HG03097 (cell line): ENCODE data around the gene CPNE9.

Source experiments
- ATAC-seq: cut with Tn5 transposase; IDR thresholded peaks from one replicate; pipeline ENCODE4 v1.9.1; 2021; ENCODE audit not compliant: unreplicated experiment, low FRiP score

Gene CPNE9

DNA sequence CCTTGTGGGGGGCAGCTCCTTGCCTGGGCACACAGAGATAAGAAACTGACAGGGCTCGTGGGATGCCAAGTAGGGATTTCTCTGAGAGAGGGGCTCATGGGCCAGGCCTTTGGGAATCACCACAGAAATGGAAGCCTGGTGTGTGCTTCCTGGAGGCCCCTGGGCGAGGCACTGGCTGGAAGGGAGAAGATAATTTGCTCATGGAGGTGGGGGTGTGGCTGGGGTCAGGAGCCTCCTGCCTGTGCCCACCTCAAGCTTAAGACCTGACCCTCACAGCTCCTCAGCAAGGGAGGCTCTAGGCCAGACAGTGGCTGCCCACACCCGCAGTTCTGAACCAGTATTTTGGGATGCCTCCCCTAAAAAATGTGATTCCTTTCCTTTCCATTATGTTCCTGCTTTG is 16.9 kb upstream of the CPNE9 start:
- ATAC-seq: no peak

DNA sequence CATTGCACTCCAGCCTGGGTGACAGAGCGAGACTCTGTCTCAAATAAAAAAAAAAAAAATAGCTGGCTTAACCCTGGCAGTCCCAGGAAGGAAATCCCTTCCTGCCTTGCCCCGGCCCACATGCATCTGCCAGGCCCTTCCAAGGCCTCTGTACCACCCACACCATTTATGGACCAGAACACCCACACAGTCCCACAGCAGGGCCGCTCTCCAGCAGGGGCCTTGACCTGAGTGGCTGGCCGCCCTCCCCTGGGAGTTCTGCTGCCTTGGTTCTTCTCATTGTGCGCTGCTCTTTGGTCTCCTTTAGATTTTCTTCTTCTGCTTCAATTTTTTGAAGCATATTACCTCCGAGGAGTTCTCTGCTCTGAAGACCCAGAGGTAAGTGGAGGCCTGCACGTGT is 16.1 kb upstream of the CPNE9 start:
- ATAC-seq: no peak

DNA sequence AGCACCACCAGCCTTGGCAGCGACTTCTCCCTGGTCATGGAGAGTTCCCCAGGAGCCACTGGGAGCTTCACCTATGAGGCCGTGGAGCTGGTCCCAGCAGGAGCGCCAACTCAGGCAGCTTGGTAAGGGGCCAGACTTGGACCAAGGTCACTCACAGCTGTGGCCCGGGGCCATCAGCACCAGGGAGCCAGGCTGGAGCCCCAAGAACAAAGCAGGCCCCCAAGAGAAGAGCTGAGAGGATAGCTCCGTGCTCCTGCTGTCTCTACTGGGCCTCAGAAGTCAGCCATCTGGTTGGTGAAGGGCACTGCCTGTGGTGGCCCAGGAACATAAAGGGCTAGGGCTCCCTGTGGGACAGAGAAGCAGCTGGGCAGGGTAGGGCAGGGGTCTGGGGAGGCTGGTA is 14.7 kb upstream of the CPNE9 start:
- no peak for ATAC-seq

DNA sequence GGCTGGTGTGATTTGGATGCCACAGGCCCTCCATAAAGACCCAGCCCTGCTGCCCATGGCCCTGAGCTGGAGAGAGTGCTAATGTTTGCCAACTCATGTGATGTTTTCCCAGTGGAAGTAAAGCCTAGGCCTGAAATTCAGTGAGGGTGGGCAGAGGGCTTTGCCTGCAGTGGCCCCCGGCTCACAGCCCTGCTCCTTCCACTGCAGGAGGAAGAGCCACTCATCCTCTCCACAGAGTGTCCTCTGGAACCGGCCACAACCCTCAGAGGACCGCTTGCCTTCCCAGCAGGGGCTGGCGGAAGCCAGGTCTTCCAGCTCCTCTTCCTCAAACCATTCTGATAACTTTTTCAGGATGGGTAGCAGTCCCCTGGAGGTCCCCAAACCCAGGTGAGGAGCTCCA is 13.9 kb upstream of the CPNE9 start:
- ATAC-seq: no peak

DNA sequence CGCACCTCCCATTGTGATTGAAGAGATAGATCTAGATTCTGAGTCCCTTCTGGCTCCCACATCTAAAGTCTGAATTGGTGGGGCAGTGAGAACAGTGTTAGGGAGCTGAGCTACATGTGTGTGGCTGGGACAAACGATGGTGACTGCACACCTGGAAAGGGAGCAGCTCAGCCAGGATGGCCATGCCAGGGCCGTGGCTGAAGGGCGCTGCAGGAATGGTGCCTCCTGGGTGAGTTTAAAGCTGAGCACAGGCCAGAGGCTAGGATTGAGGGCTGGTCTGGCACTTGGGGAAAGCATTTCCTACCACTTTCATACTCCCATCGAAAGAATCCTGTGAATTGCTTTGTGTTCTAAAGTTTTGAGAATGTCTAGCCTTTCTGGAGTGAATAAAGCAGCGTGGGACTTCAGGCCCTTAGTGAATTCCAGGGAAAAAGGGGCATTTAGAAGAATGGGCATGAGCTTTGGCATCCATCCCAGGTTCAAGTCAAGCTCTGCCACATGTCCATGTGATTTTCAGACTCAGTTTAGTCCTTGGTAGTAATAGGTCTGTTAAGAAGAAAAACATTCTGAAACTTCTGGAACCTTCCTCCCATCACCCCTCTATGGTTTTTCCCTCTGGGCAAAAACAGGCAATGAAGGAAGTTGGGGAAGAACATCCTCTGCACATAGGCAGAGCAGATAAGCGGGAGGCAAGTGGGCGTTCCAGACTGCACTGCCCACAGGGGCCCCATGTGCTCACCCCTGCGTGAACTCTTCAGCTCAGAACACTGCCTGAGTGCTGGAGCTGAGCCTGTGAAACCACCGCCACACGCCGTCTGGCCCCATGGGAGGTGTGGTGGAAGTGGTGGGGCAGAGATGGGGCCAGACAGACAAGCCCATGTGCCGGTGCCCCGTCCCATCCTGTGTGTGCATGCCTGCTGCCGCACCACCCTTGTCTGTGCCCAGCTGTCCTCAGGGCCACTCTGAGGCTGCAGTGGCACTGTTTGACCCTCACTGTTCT is 12.9 kb upstream of the CPNE9 start:
- ATAC-seq: peak; percentile 97

DNA sequence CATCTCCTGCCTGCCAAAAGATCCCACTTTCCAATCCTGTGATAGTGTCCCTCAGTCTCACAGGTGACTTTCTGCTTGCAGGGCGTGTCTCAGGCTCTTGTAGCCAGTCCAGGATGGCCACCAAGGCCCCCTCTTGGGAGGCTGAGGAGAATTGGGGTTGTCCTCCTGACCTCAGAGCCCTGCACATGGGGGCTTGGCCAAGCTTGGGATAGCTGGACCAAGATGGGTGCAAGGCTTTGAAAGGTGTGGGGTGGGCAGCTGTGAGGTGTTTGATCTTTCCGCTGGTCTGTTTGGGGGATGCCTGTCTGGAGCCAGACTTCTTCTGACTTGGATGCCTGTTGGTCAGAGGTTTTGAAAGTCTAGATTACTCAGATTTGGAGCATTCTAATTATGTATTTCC is 12.0 kb upstream of the CPNE9 start:
- no peak for ATAC-seq

DNA sequence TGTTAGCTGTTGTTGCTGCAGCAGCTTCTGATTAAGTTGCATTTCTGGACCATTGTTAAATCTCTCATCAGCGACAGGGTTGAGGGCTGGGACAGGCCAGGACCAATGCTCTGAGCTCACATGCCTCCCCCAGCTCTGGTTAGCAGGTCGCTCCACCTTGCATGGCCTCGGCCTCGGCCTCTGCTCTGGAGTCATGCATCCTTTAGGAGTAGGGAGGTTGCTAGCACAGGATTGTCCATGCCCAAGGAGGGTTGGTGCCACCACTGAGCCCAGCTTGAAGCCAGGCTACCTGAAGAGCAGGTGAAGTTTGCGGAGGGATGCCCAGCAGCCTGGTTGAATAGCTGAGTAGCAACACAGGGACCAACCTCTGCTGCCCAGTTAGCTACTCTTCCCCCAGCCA is 11.2 kb upstream of the CPNE9 start:
- ATAC-seq: no peak

DNA sequence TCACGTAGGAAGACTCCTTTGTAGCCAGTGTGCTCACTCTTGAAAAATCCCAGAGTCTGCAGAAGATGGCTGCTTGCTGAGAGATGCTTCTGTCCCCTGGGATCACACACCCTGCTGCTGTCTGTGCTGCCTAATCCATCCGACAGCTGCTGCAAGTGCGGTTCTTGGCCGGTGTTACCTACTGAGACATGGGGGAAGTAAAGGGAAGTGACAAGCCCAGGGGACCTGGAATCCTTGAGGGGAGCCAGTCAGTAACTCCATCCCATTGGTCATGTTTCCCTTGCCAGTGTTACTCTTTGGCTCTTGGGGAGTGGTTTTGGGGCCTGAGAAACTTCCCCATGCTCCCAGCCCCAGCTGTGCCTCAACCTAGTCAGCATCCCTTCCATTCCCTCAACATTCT is 8.3 kb upstream of the CPNE9 start:
- ATAC-seq: no peak

DNA sequence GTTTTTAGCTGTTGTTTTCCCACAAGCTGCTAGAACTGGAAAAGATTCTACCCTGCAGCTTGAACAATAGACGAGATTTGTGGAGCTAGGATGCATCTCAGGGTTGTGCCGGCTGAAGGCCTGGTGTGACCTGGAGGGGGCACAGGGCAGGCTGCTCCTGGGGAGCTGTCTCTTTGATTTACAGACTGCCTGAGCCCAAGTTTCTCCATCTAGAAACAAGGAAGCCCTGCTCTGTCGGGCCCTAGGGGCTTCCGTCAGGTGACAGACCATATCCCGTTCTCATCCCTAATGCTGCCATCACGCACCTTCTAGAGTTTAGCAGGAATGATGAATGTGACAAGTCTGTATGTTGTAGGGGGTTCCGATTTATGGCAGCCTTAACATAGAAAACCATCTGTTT is 7.9 kb upstream of the CPNE9 start:
- ATAC-seq: no peak

DNA sequence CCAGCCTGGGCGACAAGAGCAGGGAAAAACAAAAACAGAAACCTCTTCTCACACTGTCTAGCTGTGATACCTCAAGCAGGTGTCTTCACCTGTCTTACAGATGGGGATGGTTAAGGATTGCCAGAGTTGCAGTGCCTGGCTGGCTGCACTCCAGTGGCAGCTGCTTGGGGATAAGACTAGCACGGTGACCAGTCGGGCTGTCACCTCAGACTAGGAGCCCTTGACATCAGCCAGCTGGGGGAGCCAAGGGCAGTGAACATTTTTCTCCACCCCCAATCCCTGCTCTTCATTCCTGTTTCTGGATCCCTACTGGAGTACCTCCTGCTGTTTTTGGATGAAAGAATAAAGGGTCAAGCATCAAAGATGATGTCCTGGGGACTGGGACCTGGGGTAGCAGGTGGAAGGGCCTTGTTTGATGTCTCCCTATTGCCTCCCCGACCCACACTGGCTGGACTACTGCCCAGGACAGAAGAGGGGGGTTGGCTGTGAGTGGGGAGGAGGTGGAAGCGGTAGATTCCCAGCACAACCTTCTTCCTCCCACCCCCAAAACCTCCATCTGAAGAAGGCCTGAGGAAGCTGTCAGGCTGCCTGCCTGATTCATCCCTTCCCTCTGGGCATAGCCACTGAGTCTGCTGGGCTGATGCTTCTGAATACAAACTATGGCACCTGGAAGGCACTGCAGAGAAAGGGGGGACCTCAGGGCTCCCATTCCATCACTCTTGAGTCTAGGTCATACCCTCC is 7.0 kb upstream of the CPNE9 start:
- no peak for ATAC-seq

DNA sequence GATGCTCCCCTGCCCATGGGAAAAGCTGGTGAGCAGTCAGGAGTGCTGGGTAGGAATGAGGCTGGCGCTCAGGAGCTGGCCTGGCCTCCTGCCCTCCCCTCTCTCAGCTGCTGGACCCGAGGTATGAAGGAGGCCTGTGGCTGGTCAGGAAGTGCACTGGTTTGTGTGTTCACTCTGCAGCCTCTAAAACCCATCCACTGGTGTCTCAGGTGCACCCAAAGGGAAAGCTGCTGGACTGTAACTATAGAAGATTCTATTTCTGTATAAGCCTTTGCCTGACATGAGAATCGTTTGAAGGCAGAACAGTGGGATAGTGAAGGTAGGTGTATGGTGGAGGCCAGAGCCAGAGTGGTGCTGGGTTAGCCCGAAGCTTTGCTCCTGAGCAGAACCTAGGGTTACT is 5.7 kb upstream of the CPNE9 start:
- ATAC-seq: no peak

DNA sequence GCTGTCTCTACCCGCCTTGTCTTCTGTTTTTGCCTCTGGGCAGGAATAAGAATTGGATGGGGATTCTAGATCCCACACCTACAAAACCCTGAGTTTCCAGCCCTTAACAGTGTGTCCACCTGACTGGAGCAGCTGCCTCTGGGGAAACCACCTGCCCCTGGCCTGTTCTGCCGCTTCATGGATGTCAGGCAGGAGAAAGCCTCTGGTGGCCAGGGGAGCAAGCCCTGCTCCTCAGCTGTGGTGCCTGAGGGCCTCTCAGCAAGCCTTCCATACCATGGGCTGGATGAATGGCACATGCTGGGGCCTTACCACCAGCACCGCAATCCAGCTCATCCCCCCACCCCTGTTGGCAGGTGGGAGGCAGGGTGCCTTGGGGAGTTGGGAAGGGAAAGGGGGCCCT is 5.3 kb upstream of the CPNE9 start:
- ATAC-seq: no peak

DNA sequence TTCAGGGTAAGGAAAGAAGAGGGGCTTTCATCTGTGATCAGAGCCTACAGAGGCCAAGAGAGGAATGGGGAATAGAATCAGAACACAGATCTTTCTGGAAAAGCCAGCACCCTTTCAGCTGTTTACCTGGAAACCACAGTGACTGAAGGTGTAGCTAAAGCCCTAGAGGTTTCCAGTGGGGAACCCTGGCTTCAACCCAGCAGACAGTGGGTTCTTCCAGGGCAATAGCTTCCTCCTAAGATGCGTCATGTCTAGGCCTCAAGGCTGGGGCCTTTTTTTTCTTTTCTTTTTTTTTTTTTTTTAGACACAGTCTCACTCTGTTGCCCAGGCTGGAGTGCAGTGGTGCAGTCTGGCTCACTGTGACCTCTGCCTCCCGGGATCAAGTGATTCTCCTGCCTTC is 3.1 kb upstream of the CPNE9 start:
- no peak for ATAC-seq

DNA sequence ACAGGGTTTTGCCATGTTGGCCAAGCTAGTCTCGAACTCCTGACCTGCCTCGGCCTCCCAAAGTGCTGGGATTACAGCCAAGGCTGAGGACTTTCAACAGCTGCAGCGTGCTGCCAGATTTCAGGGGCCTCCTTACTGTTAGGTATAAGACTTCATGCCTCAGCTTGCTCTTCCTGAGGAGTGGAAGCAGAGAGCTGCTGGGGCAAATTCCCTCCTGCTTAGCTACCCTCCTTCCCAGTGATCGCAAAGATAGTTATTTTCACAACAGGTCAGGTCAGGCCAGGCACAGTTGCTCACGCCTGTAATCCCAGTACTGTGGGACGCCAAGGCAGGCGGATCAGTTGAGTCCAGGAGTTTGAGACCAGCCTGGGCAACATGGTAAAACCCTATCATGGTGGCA is 2.6 kb upstream of the CPNE9 start:
- ATAC-seq: no peak

DNA sequence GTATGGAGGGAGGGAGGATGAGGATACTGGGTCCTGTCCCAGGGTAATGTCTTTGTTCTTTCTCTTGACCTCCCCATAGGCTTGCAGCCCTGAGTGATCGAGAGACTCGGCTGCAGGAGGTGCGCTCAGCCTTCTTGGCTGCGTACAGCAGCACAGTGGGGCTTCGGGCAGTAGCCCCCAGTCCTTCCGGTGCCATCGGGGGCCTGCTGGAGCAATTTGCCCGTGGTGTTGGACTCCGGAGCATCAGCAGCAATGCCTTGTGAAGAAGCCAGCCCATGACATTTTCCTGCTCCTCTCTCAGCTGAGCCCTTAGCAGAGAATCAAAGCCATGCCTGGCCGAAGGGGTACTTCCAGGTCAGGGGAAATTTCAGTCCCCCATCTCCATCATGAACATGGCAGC is 1.9 kb upstream of the CPNE9 start:
- ATAC-seq: no peak

DNA sequence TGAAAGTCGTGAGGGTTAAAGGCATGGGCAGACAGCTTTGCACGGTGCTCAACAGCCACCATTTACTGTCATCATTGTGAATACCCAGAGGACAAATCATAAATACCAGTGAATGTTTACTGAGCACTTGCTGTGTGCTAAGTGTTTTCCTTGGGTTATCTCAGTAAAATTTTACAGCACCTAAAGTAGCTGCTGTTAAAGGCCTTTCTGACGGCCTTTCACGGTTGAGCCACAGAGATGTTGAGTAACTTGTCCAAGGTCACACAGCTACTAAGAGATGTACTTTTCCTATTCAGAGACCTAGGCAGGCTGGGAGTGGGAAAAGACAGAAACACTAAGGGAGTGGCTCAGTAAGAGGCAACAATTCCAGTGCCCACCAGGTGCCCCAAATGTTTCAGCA is 393 bp upstream of the CPNE9 start:
- no peak for ATAC-seq

DNA sequence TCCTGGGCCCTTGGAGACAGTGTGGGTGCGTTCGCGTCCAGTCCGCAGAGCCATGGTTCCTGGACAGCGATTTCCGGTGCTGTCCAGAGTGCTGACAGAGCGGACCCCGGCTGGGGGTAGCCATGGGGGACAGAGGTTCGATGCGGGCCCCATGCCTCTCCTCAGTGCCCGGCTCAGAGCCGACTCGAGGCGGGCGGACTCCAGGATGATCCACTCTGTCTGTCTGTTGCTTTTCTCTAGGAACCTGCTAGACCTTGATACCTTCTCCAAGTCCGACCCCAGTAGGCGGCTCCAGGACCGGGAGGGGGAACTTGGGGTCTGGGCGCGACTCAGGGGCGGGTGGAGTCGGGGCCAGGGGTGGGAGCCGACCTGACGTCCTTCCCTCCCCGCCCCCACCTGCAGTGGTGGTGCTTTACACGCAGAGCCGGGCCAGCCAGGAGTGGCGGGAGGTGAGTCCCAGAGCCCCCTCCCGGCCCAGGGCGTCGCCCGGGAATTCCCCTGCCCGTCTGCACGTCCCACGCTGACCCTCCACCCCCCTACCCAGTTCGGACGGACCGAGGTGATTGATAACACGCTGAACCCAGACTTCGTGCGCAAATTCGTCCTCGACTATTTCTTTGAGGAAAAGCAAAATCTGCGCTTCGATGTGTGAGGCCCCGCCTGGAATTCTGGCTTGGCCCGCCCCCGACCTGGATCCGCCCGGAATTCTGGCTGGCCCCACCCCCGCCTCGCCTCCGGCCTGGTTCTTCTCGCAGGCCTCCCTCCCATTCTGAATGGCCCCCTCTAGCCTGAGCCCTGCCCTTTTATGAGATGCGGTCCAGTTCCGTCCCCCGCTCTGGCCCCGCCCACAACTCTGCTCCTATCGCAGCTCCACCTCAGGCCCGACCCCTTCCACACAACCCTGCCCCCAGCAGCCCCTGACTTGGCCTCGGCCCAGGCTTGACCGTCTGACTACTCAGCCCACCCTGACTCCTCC is 1.0 kb downstream of the CPNE9 start:
- ATAC-seq: no peak

DNA sequence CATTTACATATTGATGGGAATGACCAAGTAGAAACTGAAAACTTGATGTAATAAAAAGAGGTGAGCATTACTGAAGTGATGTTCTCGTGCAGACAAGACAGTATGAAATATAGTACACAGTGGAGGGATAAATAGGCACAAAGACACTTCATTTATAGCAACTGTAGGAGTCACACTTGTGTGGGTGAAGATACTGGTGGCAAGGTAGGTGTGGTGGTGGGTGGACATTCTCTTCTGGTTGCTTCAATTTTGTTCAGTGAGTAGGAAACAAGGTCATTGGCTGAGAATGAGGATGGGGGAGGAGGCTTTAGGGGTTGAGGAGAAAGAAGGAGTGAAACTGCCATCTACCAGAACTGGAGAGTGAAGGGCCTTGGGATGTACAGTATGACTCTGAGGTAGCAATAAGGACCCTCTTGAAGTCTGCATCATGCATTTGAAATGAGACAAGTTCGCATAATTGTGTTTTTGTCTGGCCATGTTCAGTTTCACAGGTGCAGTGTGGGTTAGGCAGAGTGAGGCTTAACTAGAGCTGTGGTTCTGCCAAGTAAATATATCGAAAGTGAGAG is 6.6 kb downstream of the CPNE9 start:
- ATAC-seq: no peak

DNA sequence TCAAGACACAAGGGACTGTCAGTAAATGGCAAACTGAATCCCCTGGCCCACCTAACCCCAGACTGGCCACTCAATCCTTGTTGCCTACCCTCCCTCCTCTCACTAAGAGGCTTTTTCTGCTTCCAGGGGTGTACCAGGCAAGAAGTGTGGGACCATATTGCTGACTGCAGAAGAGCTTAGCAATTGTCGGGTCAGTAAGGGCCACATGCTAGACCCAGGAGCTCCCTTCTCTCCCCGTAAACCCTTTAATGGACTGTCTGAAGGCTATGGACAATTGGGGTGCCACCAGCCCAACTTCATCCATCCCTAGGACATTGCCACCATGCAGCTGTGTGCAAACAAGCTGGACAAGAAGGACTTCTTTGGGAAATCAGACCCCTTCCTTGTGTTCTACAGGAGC is 8.8 kb downstream of the CPNE9 start:
- no peak for ATAC-seq

DNA sequence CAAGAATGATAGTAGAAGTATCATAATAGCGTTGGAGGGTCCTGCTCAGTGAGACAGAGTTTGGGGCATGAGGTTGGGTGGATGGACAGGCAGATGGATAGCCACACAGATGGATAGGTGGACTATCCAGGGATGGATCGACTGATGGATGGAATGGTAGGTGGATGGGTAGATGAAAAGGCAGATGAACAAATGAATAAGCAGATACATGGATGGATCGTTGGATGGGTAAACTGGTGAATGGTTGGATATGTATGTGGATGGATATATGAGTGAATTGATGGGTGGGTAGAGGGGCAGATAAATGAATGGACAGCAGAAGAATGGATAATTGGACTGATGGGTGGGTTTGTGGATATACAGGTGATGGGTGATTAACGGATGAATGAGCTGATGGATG is 9.5 kb downstream of the CPNE9 start:
- no peak for ATAC-seq
